GM23338 (cell line): ENCODE data around the gene SIL1. TPM values are rescaled to one million over a fixed set of nuclear protein-coding genes. Genes with fewer than 3 reads are reported as not detected.

Experiments used
- ATAC-seq: fragments of 200-7000 bp; cut with Tn5 transposase; 3 replicates; pipeline ENCODE4 v1.9.1; 2020
- DNase-seq: peaks from one replicate; pipeline ENCODE4 v3.0.0-alpha.2; 2015; ENCODE audit warnings: low spot score
- H2AFZ ChIP-seq: fragments of 200-600 bp; sonication (generic); 2 replicates; pipeline ENCODE4 v1.8.0; 2016; ENCODE audit warnings: antibody characterized with exemption, mild to moderate bottlenecking, moderate library complexity
- H3F3A ChIP-seq: fragments of 200-600 bp; sonication (generic); replicated peaks from 2 replicates; pipeline ENCODE4 v1.8.0; 2017; ENCODE audit warnings: antibody characterized with exemption, mixed run types, low read depth
- H3K27ac ChIP-seq: fragments of 200-600 bp; sonication (generic); 2 replicates; pipeline ENCODE4 v1.6.1; 2016; ENCODE audit warnings: low read depth
- H3K27me3 ChIP-seq: fragments of 200-600 bp; sonication (generic); 2 replicates; pipeline ENCODE4 v1.8.0; 2016; ENCODE audit warnings: mild to moderate bottlenecking, mixed run types, moderate library complexity; ENCODE audit not compliant: insufficient read depth
- H3K36me3 ChIP-seq: fragments of 200-600 bp; sonication (generic); 2 replicates; pipeline ENCODE4 v1.8.0; 2016; ENCODE audit warnings: mild to moderate bottlenecking; ENCODE audit not compliant: insufficient read depth
- H3K4me1 ChIP-seq: fragments of 200-600 bp; sonication (generic); 2 replicates; pipeline ENCODE4 v1.8.0; 2016; ENCODE audit warnings: mild to moderate bottlenecking, moderate library complexity; ENCODE audit not compliant: insufficient read depth
- H3K4me2 ChIP-seq: fragments of 200-600 bp; sonication (generic); 2 replicates; pipeline ENCODE4 v1.7.1; 2017; ENCODE audit warnings: mixed run types
- H3K4me3 ChIP-seq: fragments of 200-600 bp; sonication (generic); 2 replicates; pipeline ENCODE4 v1.6.1; 2016; ENCODE audit warnings: mixed run types
- H3K79me2 ChIP-seq: fragments of 200-600 bp; sonication (generic); replicated peaks from 2 replicates; pipeline ENCODE4 v1.8.0; 2017; ENCODE audit warnings: mild to moderate bottlenecking; ENCODE audit not compliant: insufficient read depth
- H3K9me2 ChIP-seq: fragments of 200-600 bp; sonication (generic); 2 replicates; pipeline ENCODE4 v1.8.0; 2017; ENCODE audit not compliant: insufficient read depth
- H4K20me1 ChIP-seq: fragments of 200-600 bp; sonication (generic); replicated peaks from 2 replicates; pipeline ENCODE4 v1.8.0; 2017; ENCODE audit warnings: mild to moderate bottlenecking; ENCODE audit not compliant: insufficient read depth
- H3K27ac Mint-ChIP-seq: 2 replicates; pipeline ENCODE4 v1.8.0; 2020; ENCODE audit warnings: inconsistent platforms, mild to moderate bottlenecking, moderate library complexity, mixed read lengths
- H3K27me3 Mint-ChIP-seq: 3 replicates; pipeline ENCODE4 v1.8.0; 2022; ENCODE audit warnings: low read depth, mild to moderate bottlenecking, moderate library complexity, mixed read lengths, inconsistent platforms; ENCODE audit not compliant: insufficient read depth, poor library complexity
- H3K36me3 Mint-ChIP-seq: 3 replicates; pipeline ENCODE4 v1.8.0; 2021; ENCODE audit warnings: low read depth, mild to moderate bottlenecking, inconsistent platforms, moderate library complexity, mixed read lengths
- H3K4me1 Mint-ChIP-seq: 3 replicates; pipeline ENCODE4 v1.8.0; 2020; ENCODE audit warnings: mild to moderate bottlenecking, inconsistent platforms, mixed read lengths
- H3K4me3 Mint-ChIP-seq: 3 replicates; pipeline ENCODE4 v1.8.0; 2021; ENCODE audit warnings: moderate library complexity, mild to moderate bottlenecking, inconsistent platforms, mixed read lengths
- H3K9me3 Mint-ChIP-seq: 3 replicates; pipeline ENCODE4 v1.8.0; 2020; ENCODE audit warnings: moderate library complexity, mild to moderate bottlenecking, inconsistent platforms, mixed read lengths
- CREB1 ChIP-seq: fragments of 250-450 bp; sonication (Bioruptor Pico); IDR thresholded peaks from 2 replicates; pipeline ENCODE4 v1.5.0; 2020; ENCODE audit warnings: low read depth, mild to moderate bottlenecking, moderate library complexity
- EZH2 ChIP-seq: fragments of 200-600 bp; sonication (generic); IDR thresholded peaks from one replicate; pipeline ENCODE4 v1.8.0; 2017; ENCODE audit warnings: antibody characterized with exemption, mild to moderate bottlenecking, low read depth; ENCODE audit not compliant: unreplicated experiment
- EZH2phosphoT487 ChIP-seq: fragments of 200-600 bp; sonication (generic); IDR thresholded peaks from one replicate; pipeline ENCODE4 v1.8.1; 2018; ENCODE audit warnings: antibody characterized with exemption; ENCODE audit not compliant: unreplicated experiment
- NANOG ChIP-seq: IDR thresholded peaks from 2 replicates; pipeline ENCODE4 v1.6.1; 2016; ENCODE audit warnings: antibody characterized with exemption, borderline replicate concordance
- POLR2AphosphoS5 ChIP-seq: IDR thresholded peaks from 2 replicates; pipeline ENCODE4 v1.6.1; 2016; ENCODE audit warnings: antibody characterized with exemption, low read depth
- STAT1 ChIP-seq: IDR thresholded peaks from one replicate; pipeline ENCODE4 v1.6.1; 2016; ENCODE audit warnings: antibody characterized with exemption; ENCODE audit not compliant: unreplicated experiment
- ZNF114 ChIP-seq: fragments of 250-450 bp; sonication (Bioruptor Pico); IDR thresholded peaks from 2 replicates; pipeline ENCODE4 v1.5.0; 2020; ENCODE audit warnings: mild to moderate bottlenecking, moderate library complexity
- ZNF331 ChIP-seq: fragments of 250-450 bp; sonication (Bioruptor Pico); IDR thresholded peaks from 2 replicates; pipeline ENCODE4 v1.5.0; 2020; ENCODE audit warnings: low read depth, mild to moderate bottlenecking, moderate library complexity
- polyA plus RNA-seq: library from polyadenylated mRNA; unstranded; fragments of >200 nt; fragmentation: Nextera tagmentation; extraction: Ambion mirVana; gene quantifications from 2 replicates; pipeline ENCODE4 v1.2.1, GENCODE V29; 2016
- total RNA-seq: library from RNA; depleted of rRNA; stranded (reverse); fragments of >200 nt; shearing (Covaris generic); gene quantifications from 2 replicates; pipeline ENCODE4 v1.2.3, GENCODE V29; 2014
- TF ChIP-seq, protein P1 (sequence below): fragments of 250-450 bp; sonication (Bioruptor Pico); IDR thresholded peaks from 2 replicates; pipeline ENCODE4 v1.5.0; 2020; ENCODE audit warnings: mild to moderate bottlenecking, moderate library complexity
- TF ChIP-seq, protein P2 (sequence below), 2 experiments: fragments of 200-600 bp in 1 of 2; sonication (generic) in 1 of 2; conservative IDR thresholded peaks; 2 replicates each; pipeline versions ENCODE4 v1.5.1 to v1.6.1; 2016 to 2017; ENCODE audit warnings: antibody characterized with exemption in 2 of 2, low read depth in 2 of 2, mild to moderate bottlenecking in 2 of 2, moderate library complexity in 1 of 2

Gene SIL1
- total and polyA plus RNA-seq, 2 experiments from 2014 or later: 5.5 to 5.9 TPM

DNA sequence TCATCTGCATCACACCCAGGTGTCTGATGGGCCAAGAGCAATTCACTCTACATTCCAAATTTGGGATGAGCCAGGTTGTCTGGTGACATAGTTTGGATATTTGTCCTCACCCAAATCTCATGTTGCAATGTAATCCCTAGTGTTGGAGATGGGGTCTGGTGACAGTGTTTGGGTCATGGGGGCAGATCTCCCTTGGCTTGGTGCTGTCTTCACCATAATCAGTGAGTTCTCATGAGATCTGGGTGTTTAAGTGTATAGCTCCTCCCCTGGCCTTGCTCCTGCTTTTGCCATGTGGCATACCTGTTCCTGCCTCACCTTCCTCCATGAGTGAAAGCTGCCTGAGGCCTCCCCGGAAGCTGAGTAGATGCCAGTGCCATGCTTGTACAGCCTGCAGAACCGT, 7.4 kb upstream of the SIL1 start:
- Histone ChIP-seq H3K4me2 (no peak overlapping the region), H3K27ac (no peak overlapping the region), H3K4me3 (no peak overlapping the region), H3F3A (no peaks in the 10 kb centered on the region), H2AFZ (no peak overlapping the region; the same call in 1 of the 2 replicates), H3K79me2 (no peaks in the 10 kb centered on the region), H3K27me3 (no peaks in the 10 kb centered on the region), H3K4me1 (peaks cover 3% of the 10 kb centered on the region; the same call in 1 of the 2 replicates), H3K36me3 (no peaks in the 10 kb centered on the region), H4K20me1 (no peaks in the 10 kb centered on the region), H3K9me2 (no peaks in the 10 kb centered on the region; the same call in 1 of the 2 replicates)
- H3K27me3 Mint-ChIP-seq: peaks cover 2% of the 10 kb centered on the region
- H3K9me3 Mint-ChIP-seq: no peaks in the 10 kb centered on the region
- peaks cover 7% of the 10 kb centered on the region for H3K4me1 Mint-ChIP-seq
- no peak overlapping the region for H3K27ac Mint-ChIP-seq
- TF ChIP-seq EZH2 (no peak), STAT1 (no peak), ZNF331 (CRISPR knock-in tag) (no peak), CREB1 (CRISPR knock-in tag) (no peak), EZH2phosphoT487 (no peak), POLR2AphosphoS5 (no peak), ZNF114 (CRISPR knock-in tag) (no peak), NANOG (no peak)
- TF ChIP-seq, protein P1, sequence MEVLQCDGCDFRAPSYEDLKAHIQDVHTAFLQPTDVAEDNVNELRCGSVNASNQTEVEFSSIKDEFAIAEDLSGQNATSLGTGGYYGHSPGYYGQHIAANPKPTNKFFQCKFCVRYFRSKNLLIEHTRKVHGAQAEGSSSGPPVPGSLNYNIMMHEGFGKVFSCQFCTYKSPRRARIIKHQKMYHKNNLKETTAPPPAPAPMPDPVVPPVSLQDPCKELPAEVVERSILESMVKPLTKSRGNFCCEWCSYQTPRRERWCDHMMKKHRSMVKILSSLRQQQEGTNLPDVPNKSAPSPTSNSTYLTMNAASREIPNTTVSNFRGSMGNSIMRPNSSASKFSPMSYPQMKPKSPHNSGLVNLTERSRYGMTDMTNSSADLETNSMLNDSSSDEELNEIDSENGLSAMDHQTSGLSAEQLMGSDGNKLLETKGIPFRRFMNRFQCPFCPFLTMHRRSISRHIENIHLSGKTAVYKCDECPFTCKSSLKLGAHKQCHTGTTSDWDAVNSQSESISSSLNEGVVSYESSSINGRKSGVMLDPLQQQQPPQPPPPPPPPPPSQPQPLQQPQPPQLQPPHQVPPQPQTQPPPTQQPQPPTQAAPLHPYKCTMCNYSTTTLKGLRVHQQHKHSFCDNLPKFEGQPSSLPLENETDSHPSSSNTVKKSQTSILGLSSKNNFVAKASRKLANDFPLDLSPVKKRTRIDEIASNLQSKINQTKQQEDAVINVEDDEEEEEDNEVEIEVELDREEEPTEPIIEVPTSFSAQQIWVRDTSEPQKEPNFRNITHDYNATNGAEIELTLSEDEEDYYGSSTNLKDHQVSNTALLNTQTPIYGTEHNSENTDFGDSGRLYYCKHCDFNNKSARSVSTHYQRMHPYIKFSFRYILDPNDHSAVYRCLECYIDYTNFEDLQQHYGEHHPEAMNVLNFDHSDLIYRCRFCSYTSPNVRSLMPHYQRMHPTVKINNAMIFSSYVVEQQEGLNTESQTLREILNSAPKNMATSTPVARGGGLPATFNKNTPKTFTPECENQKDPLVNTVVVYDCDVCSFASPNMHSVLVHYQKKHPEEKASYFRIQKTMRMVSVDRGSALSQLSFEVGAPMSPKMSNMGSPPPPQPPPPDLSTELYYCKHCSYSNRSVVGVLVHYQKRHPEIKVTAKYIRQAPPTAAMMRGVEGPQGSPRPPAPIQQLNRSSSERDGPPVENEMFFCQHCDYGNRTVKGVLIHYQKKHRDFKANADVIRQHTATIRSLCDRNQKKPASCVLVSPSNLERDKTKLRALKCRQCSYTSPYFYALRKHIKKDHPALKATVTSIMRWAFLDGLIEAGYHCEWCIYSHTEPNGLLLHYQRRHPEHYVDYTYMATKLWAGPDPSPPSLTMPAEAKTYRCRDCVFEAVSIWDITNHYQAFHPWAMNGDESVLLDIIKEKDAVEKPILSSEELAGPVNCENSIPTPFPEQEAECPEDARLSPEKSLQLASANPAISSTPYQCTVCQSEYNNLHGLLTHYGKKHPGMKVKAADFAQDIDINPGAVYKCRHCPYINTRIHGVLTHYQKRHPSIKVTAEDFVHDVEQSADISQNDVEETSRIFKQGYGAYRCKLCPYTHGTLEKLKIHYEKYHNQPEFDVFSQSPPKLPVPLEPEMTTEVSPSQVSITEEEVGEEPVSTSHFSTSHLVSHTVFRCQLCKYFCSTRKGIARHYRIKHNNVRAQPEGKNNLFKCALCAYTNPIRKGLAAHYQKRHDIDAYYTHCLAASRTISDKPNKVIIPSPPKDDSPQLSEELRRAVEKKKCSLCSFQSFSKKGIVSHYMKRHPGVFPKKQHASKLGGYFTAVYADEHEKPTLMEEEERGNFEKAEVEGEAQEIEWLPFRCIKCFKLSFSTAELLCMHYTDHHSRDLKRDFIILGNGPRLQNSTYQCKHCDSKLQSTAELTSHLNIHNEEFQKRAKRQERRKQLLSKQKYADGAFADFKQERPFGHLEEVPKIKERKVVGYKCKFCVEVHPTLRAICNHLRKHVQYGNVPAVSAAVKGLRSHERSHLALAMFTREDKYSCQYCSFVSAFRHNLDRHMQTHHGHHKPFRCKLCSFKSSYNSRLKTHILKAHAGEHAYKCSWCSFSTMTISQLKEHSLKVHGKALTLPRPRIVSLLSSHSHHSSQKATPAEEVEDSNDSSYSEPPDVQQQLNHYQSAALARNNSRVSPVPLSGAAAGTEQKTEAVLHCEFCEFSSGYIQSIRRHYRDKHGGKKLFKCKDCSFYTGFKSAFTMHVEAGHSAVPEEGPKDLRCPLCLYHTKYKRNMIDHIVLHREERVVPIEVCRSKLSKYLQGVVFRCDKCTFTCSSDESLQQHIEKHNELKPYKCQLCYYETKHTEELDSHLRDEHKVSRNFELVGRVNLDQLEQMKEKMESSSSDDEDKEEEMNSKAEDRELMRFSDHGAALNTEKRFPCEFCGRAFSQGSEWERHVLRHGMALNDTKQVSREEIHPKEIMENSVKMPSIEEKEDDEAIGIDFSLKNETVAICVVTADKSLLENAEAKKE (CRISPR knock-in tag): no peak
- TF ChIP-seq, protein P2, sequence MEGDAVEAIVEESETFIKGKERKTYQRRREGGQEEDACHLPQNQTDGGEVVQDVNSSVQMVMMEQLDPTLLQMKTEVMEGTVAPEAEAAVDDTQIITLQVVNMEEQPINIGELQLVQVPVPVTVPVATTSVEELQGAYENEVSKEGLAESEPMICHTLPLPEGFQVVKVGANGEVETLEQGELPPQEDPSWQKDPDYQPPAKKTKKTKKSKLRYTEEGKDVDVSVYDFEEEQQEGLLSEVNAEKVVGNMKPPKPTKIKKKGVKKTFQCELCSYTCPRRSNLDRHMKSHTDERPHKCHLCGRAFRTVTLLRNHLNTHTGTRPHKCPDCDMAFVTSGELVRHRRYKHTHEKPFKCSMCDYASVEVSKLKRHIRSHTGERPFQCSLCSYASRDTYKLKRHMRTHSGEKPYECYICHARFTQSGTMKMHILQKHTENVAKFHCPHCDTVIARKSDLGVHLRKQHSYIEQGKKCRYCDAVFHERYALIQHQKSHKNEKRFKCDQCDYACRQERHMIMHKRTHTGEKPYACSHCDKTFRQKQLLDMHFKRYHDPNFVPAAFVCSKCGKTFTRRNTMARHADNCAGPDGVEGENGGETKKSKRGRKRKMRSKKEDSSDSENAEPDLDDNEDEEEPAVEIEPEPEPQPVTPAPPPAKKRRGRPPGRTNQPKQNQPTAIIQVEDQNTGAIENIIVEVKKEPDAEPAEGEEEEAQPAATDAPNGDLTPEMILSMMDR (conservative IDR thresholded peaks at IDR 0.05; ENCODE audit: low read depth in 2 of 2): no peak
- no peak overlapping the region for H3K4me3 Mint-ChIP-seq
- no peak for ATAC-seq
- H3K36me3 Mint-ChIP-seq: no peaks in the 10 kb centered on the region
- DNase-seq: no peak
